ENCODE measurements around the gene ZDHHC13.

GRCh38 chr11:19216709-19217374 lies 99.9 kb downstream of the ZDHHC13 start:
- TF ChIP-seq CTCF (IDR thresholded peaks at IDR 0.05; ENCODE audit: insufficient read depth, low read depth, low read length): no peak
- TF ChIP-seq EZH2 (IDR thresholded peaks at IDR 0.05; ENCODE audit: insufficient read depth, low read length): no peak
